GM13977 (cell line): ENCODE measurements around the gene CLEC16A.

Source experiments
- DNase-seq: peaks from one replicate; pipeline ENCODE4 v3.0.0; 2012; ENCODE audit warnings: low spot score
- in situ Hi-C: fragments of 300-500 bp; cut with MboI; formaldehyde crosslinking; loops from one replicate; pipeline ENCODE4 v1.12.0; 2022; ENCODE audit warnings: low sequenced_read_pairs, low pct_unique_long_range_greater_than_20kb, mixed read lengths, inconsistent platforms; ENCODE audit not compliant: unreplicated experiment
- TF ChIP-seq, protein P1 (sequence below): IDR thresholded peaks from 2 replicates; pipeline ENCODE4 v1.5.1; 2012; ENCODE audit warnings: mild to moderate bottlenecking, control low read depth; ENCODE audit not compliant: insufficient read depth; ENCODE audit errors: extremely low read depth, missing control alignments

CLEC16A gene

DNA sequence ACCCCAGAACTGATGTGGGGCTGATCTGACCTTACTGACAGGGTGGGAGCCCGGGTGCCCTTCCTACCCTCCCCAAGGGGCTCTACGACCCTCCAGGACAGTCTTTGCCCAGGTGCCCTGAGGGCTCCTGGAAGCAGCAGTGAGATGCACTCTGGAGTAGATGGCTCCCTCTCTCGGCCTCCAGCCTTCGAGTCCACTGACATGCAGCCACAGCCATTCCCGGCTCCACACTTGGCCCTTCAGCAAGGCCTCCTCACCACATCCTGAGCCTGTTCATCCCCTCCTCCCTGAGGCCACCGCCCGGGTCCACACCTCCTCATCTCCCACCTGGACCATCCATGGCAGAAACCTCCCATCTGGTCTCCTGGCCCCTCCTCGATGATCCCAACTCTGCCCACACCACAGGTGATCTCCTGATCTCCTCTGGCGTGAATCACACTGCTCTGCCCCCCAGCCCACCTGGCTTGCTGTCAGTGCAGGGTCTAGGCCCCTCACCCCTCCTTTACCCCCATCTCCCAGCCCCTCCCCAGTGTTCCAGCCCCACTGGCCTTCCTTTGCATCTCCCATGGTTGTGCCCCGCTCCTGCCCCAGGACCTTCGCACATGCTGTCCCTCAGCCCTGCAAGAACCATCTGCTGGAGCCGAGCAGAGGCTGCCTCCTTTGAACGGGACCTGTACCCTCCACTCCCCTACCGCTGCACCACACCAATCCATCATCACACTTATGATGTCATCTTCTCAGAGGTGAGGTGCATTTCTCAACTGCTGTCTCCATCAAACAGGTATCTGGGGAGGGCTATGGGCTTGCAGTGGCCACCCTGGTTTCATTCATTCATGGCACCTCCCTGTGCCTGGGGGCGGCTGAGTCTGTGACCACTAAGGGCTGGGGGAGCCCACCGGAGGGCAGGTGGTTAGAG is 267.0 kb downstream of the CLEC16A start:
- DNase-seq = no peak
- TF ChIP-seq, protein P1, sequence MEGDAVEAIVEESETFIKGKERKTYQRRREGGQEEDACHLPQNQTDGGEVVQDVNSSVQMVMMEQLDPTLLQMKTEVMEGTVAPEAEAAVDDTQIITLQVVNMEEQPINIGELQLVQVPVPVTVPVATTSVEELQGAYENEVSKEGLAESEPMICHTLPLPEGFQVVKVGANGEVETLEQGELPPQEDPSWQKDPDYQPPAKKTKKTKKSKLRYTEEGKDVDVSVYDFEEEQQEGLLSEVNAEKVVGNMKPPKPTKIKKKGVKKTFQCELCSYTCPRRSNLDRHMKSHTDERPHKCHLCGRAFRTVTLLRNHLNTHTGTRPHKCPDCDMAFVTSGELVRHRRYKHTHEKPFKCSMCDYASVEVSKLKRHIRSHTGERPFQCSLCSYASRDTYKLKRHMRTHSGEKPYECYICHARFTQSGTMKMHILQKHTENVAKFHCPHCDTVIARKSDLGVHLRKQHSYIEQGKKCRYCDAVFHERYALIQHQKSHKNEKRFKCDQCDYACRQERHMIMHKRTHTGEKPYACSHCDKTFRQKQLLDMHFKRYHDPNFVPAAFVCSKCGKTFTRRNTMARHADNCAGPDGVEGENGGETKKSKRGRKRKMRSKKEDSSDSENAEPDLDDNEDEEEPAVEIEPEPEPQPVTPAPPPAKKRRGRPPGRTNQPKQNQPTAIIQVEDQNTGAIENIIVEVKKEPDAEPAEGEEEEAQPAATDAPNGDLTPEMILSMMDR = no peak
- in situ Hi-C loops = no loop called here

DNA sequence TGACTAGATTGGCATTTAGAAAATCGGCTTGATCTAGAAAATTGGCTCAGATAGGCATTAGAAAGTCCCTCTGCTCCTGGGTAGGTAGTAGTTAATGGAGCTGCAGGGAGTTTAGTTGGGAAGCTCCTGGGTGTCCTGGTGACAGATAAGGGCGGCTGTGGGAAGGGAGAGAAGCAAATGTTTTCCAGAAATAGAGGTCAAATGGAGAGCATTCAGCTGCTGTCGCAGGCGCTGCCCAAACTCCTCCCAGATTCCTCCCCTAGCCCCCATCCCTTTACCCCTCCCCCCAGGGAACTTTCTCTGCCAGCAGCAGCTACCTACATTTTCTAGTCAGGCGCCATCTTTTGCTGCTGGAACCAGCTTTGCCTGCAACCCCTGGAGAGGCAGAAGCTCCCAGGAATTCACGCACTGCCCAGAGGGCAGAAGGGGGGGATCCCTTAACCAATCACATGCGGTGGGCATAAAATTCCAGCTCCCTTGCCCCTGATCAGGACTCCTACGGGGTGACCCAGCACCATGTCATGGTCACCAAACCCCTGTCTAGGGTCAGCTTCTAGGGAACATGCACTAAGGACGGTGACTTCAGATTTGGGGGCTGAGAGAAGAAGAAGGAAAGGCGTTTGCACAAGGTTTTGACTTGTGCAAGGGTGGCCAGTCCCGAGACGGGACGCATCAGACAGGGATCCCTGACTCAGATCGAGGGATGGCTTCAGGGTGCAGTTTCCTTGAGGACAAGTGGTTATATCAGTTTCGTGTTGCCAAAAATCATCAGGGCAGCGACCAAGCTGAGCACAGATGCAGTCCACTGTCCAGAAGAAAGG is 267.8 kb downstream of the CLEC16A start:
- DNase-seq = no peak
- TF ChIP-seq, protein P1 = no peak
- in situ Hi-C loops = no loop called here

DNA sequence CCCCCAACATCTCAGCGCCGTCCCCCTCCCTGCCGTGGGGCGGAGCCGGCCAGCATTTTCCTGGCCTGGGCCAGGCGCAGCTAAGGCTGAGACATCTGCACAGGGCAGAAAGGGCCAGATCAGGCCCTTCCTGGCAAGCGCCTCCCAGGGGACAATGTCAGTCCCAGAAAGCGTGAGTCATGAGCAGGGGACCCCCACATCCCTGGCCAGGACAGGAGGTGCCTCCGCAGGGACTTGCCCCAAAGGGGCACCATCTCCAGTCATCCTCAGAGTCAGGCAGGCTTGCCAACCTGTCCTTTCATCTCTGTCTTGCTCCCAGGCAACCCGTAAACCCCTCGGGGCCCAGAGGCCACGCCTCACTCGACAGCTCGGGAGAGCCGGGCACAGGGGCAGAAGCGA is 268.4 kb downstream of the CLEC16A start:
- TF ChIP-seq, protein P1 = no peak
- no peak for DNase-seq
- in situ Hi-C loops = no loop called here

DNA sequence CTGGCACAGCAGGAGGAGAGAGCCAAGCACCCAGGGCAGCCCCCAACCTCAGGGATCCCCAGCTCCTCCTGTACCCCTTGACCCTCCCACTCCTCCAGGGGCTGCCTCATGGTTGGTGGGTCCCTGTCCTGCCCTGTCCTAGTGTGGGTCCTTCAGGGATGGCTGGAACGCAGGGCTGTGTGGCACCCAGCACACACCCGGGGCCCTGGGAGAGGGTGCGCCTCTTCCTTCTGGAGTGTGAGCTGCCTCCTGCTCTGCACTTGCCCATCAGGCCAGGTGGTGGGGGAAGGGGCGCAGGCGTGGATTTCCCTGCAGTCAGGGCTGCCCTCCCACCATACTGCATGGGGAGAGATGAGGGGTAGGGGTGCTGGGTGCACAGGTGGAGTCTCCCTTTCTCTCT is 269.0 kb downstream of the CLEC16A start:
- in situ Hi-C loops = no loop called here
- DNase-seq = no peak
- TF ChIP-seq, protein P1 = no peak

DNA sequence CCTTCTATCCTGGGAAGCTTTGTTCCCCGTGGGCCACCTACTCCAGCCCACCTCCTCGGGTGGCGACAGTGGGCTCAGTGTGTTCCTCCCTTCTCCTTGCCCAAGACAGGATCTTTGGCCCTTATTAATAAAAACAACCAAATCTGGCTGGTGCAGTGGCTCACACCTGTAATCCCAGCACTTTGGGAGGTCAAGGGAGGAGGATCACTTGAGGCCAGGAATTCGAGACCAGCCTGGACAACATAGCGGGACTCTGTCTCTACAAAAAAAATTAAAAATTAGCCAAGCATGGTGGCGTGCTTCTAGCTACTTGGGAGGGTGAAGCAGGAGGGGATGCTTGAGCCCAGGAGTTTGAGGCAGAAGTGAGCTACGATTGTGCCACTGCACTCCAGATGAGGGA is 269.4 kb downstream of the CLEC16A start:
- TF ChIP-seq, protein P1 = no peak
- in situ Hi-C loops = no loop called here

DNA sequence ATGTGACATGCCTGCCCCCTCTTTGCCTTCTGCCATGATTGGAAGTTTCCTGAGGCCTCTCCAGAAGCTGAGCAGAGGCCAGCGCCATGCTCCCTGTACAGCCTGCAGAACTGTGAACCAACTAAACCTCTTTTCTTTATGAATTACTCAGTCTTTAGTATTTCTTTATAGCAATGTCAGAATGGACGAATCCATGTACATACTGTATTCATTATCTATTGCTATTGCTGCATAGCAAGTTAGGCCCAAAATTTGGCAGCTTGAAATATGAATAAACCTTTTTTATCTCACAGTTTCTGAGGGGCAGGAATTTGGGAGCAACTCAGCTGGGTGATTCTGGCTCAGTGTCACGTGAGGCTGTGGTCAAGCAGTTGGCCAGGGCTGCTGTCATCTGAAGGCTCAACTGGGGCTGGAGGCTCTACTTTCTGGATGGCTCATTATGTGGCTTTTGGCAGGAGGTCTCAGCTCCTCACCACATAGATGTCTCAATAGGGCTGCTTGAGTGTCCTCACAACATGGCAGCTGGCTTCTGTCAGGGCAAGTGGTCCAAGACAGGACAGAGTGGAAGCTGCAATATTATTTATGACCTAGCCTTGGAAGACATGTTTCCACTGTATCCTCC is 271.7 kb downstream of the CLEC16A start:
- TF ChIP-seq, protein P1 = no peak
- in situ Hi-C loops = no loop called here
- no peak for DNase-seq

More for the DNA sequence above, 269.4 kb downstream of the CLEC16A start:
- DNase-seq = no peak
